ENCODE measurements around the gene ST8SIA2.

ST8SIA2 gene

DNA sequence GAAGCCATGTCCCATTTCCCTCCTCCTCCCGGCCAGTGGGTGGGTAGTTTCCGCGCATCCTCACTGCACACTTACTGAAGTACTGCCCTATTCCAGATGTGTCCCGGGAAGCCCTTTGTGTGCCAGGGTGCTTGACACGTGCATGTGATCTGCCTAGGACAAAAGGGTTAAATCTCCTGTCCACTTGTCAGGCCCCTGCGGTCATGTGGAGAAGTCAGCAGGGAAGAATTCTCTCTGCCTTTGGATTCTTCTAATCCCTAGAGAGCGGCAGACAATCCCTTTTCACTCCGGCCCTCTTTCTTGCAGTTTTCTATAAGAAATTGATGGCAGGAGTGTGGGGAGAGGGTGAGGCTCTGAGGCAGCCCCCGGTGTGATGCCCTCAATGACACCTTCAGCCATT is 19.8 kb downstream of the ST8SIA2 start:
- TF ChIP-seq, protein P1, sequence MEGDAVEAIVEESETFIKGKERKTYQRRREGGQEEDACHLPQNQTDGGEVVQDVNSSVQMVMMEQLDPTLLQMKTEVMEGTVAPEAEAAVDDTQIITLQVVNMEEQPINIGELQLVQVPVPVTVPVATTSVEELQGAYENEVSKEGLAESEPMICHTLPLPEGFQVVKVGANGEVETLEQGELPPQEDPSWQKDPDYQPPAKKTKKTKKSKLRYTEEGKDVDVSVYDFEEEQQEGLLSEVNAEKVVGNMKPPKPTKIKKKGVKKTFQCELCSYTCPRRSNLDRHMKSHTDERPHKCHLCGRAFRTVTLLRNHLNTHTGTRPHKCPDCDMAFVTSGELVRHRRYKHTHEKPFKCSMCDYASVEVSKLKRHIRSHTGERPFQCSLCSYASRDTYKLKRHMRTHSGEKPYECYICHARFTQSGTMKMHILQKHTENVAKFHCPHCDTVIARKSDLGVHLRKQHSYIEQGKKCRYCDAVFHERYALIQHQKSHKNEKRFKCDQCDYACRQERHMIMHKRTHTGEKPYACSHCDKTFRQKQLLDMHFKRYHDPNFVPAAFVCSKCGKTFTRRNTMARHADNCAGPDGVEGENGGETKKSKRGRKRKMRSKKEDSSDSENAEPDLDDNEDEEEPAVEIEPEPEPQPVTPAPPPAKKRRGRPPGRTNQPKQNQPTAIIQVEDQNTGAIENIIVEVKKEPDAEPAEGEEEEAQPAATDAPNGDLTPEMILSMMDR (IDR thresholded peaks at IDR 0.05; ENCODE audit: control insufficient read depth, extremely low read depth, insufficient read depth): no peak
- H3K4me3 ChIP-seq (ENCODE audit: low read depth, low read length): no peak overlapping the region
- no peak for DNase-seq (ENCODE audit: low read depth)

DNA sequence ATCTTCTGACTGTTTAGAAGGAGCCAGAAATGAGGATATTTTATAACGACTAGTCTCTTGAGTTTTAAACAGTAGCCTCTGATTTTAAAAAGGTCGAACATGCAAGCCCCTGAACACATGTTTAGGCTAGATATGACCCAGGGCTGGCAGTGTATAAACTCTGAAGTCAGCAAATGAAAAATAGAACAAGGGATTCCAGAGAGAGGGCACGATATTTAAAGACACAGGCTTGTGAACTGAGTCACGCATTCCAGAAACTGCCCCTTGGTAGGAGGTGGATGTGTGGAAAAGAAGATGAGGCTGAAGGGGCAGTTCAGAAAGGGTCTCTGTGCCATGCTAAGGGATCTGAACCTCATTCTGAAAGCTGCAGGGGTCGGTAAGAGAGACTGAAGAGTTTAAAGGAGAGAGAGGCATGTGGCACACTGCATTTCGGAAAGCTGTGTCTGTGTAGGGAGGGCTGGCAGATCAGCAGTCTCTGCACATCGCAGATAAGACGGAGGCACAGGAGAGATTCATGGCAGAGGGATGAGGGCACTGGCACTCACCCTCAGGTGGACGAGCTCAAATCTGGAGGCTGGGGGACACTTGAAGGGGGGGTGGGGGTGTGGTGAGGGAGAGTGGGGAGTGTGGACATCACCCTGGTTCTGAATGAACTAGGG is 22.1 kb downstream of the ST8SIA2 start:
- H3K4me3 ChIP-seq (ENCODE audit: low read depth, low read length): no peak overlapping the region
- DNase-seq (ENCODE audit: low read depth): no peak
- TF ChIP-seq, protein P1 (IDR thresholded peaks at IDR 0.05; ENCODE audit: control insufficient read depth, extremely low read depth, insufficient read depth): no peak

DNA sequence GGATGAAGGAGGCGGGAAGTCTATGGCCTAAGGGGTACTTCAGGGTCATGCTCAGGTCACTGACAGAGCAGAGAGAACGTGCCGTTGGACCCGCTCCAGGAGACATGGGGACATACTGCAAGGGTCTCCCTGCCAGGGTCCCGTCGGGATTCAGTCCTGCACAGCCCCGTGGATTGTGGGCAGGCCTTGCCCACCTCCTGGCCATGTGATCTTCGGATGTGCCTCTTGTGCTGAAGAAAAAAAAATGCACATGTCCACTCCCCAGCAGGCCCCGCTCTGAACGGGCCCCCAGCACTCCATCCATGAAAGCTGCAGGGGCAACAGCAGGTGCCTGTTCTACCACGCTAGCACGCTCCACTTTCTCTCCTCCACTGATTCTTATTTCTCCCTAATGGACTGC is 22.9 kb downstream of the ST8SIA2 start:
- DNase-seq (ENCODE audit: low read depth): no peak
- no peak overlapping the region for H3K4me3 ChIP-seq (ENCODE audit: low read depth, low read length)
- TF ChIP-seq, protein P1 (IDR thresholded peaks at IDR 0.05; ENCODE audit: control insufficient read depth, extremely low read depth, insufficient read depth): no peak

DNA sequence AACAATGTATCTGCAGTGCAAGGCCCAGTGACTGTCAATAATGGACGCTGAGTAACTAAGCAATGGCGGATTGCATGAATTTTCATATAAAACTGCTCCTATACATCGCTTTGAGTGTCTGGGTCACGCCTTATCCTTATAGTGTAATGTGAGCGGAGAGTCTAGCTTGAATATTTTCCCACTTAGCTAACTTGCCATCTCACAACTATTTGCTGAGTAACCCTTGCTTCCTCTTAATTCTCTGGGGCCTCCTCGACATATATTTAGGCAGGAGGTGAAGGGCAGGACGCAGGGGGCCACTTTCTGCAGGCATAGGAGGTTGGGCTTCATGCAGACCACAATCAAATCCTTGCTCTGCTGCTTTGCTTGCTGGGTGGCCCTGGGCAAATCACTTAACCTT is 24.0 kb downstream of the ST8SIA2 start:
- H3K4me3 ChIP-seq (ENCODE audit: low read depth, low read length): no peak overlapping the region
- DNase-seq (ENCODE audit: low read depth): no peak
- TF ChIP-seq, protein P1 (IDR thresholded peaks at IDR 0.05; ENCODE audit: control insufficient read depth, extremely low read depth, insufficient read depth): no peak

DNA sequence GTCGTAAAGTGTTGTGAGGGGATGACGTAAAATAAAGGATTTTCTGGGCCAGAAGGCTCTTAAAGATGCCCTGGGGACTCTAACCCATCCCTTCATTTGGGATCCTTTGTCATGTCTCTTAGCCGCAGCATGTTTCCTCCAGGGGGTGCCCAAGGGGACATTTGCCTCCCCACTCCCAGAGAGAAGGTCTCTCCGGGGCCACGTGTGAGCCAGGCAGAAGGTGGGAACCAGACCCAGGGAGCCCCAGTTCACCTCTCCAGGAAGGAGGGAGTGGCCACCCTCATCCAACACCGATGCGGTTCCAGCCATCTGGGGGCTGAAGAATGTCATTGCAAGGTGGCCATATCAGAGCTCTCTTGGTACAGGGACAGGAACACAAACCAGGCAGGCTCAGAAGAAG is 25.2 kb downstream of the ST8SIA2 start:
- no peak overlapping the region for H3K4me3 ChIP-seq (ENCODE audit: low read depth, low read length)
- TF ChIP-seq, protein P1 (IDR thresholded peaks at IDR 0.05; ENCODE audit: control insufficient read depth, extremely low read depth, insufficient read depth): no peak
- DNase-seq (ENCODE audit: low read depth): no peak

DNA sequence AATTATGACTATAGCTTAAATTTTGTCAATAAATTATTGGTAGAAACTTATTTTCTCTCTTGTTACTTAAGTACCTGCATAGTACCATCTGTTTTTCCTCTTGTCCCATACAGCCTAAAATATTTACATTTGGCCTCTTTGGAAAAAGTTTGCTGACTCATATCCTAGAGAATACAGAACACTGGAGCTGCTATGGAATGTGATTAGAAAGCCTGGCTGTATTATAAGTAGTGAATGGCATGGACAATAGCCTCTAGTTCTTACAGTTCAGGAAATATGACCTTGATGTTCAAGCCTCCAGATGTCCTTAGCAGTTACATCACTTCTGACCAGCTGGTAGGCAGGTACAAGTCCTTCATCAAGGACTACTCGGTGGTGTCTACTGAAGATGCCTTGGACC is 28.3 kb downstream of the ST8SIA2 start:
- TF ChIP-seq, protein P1 (IDR thresholded peaks at IDR 0.05; ENCODE audit: control insufficient read depth, extremely low read depth, insufficient read depth): no peak
- no peak for DNase-seq (ENCODE audit: low read depth)
- no peak overlapping the region for H3K4me3 ChIP-seq (ENCODE audit: low read depth, low read length)

DNA sequence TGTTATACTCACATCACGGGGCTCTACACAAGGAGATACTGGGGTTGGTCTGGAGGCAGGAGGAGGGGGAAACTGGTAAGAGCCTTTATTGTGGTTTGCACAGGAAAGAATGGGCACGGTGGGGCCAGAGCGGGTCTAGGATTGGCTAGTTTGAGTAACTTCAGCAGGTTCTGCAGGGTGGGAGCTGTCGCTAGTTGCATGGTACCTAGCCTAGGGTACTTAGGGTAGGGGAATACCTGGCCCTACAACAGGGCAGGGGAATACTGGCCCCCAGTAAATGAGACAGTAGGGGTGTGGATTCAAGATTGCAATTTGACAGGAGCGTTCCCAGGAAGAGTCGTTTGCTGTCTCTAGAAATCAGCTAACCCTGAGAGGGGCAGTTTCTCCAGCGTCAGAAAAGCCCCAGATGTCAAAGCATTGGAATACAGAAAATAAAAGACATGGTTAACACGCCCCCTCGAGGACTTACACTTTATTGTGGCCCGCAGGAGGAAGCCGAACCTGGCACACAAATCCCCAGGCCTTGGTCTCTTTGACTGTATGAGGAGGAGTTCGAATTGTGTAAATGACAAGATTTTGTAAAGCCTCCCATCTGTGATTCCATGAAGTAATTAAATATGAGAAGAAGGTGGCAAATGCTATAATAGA is 32.0 kb downstream of the ST8SIA2 start:
- TF ChIP-seq, protein P1 (IDR thresholded peaks at IDR 0.05; ENCODE audit: control insufficient read depth, extremely low read depth, insufficient read depth): no peak
- no peak for DNase-seq (ENCODE audit: low read depth)
- H3K4me3 ChIP-seq (ENCODE audit: low read depth, low read length): no peak overlapping the region
